GM23338 (cell line): ENCODE results near the gene VMAC. TPM values are rescaled to one million over a fixed set of nuclear protein-coding genes. Genes with fewer than 3 reads are reported as not detected.

Experiments
- ATAC-seq: fragments of 200-7000 bp; cut with Tn5 transposase; 3 replicates; pipeline ENCODE4 v1.9.1; 2020
- DNase-seq: peaks from one replicate; pipeline ENCODE4 v3.0.0-alpha.2; 2015; ENCODE audit warnings: low spot score
- H2AFZ ChIP-seq: fragments of 200-600 bp; sonication (generic); 2 replicates; pipeline ENCODE4 v1.8.0; 2016; ENCODE audit warnings: antibody characterized with exemption, mild to moderate bottlenecking, moderate library complexity
- H3F3A ChIP-seq: fragments of 200-600 bp; sonication (generic); replicated peaks from 2 replicates; pipeline ENCODE4 v1.8.0; 2017; ENCODE audit warnings: antibody characterized with exemption, mixed run types, low read depth
- H3K27ac ChIP-seq: fragments of 200-600 bp; sonication (generic); 2 replicates; pipeline ENCODE4 v1.6.1; 2016; ENCODE audit warnings: low read depth
- H3K27me3 ChIP-seq: fragments of 200-600 bp; sonication (generic); 2 replicates; pipeline ENCODE4 v1.8.0; 2016; ENCODE audit warnings: mild to moderate bottlenecking, mixed run types, moderate library complexity; ENCODE audit not compliant: insufficient read depth
- H3K36me3 ChIP-seq: fragments of 200-600 bp; sonication (generic); 2 replicates; pipeline ENCODE4 v1.8.0; 2016; ENCODE audit warnings: mild to moderate bottlenecking; ENCODE audit not compliant: insufficient read depth
- H3K4me1 ChIP-seq: fragments of 200-600 bp; sonication (generic); 2 replicates; pipeline ENCODE4 v1.8.0; 2016; ENCODE audit warnings: mild to moderate bottlenecking, moderate library complexity; ENCODE audit not compliant: insufficient read depth
- H3K4me2 ChIP-seq: fragments of 200-600 bp; sonication (generic); 2 replicates; pipeline ENCODE4 v1.7.1; 2017; ENCODE audit warnings: mixed run types
- H3K4me3 ChIP-seq: fragments of 200-600 bp; sonication (generic); 2 replicates; pipeline ENCODE4 v1.6.1; 2016; ENCODE audit warnings: mixed run types
- H3K79me2 ChIP-seq: fragments of 200-600 bp; sonication (generic); replicated peaks from 2 replicates; pipeline ENCODE4 v1.8.0; 2017; ENCODE audit warnings: mild to moderate bottlenecking; ENCODE audit not compliant: insufficient read depth
- H3K9me2 ChIP-seq: fragments of 200-600 bp; sonication (generic); 2 replicates; pipeline ENCODE4 v1.8.0; 2017; ENCODE audit not compliant: insufficient read depth
- H4K20me1 ChIP-seq: fragments of 200-600 bp; sonication (generic); replicated peaks from 2 replicates; pipeline ENCODE4 v1.8.0; 2017; ENCODE audit warnings: mild to moderate bottlenecking; ENCODE audit not compliant: insufficient read depth
- H3K27ac Mint-ChIP-seq: 2 replicates; pipeline ENCODE4 v1.8.0; 2020; ENCODE audit warnings: inconsistent platforms, mild to moderate bottlenecking, moderate library complexity, mixed read lengths
- H3K27me3 Mint-ChIP-seq: 3 replicates; pipeline ENCODE4 v1.8.0; 2022; ENCODE audit warnings: low read depth, mild to moderate bottlenecking, moderate library complexity, mixed read lengths, inconsistent platforms; ENCODE audit not compliant: insufficient read depth, poor library complexity
- H3K36me3 Mint-ChIP-seq: 3 replicates; pipeline ENCODE4 v1.8.0; 2021; ENCODE audit warnings: low read depth, mild to moderate bottlenecking, inconsistent platforms, moderate library complexity, mixed read lengths
- H3K4me1 Mint-ChIP-seq: 3 replicates; pipeline ENCODE4 v1.8.0; 2020; ENCODE audit warnings: mild to moderate bottlenecking, inconsistent platforms, mixed read lengths
- H3K4me3 Mint-ChIP-seq: 3 replicates; pipeline ENCODE4 v1.8.0; 2021; ENCODE audit warnings: moderate library complexity, mild to moderate bottlenecking, inconsistent platforms, mixed read lengths
- H3K9me3 Mint-ChIP-seq: 3 replicates; pipeline ENCODE4 v1.8.0; 2020; ENCODE audit warnings: moderate library complexity, mild to moderate bottlenecking, inconsistent platforms, mixed read lengths
- CREB1 ChIP-seq: fragments of 250-450 bp; sonication (Bioruptor Pico); IDR thresholded peaks from 2 replicates; pipeline ENCODE4 v1.5.0; 2020; ENCODE audit warnings: low read depth, mild to moderate bottlenecking, moderate library complexity
- EZH2 ChIP-seq: fragments of 200-600 bp; sonication (generic); IDR thresholded peaks from one replicate; pipeline ENCODE4 v1.8.0; 2017; ENCODE audit warnings: antibody characterized with exemption, mild to moderate bottlenecking, low read depth; ENCODE audit not compliant: unreplicated experiment
- EZH2phosphoT487 ChIP-seq: fragments of 200-600 bp; sonication (generic); IDR thresholded peaks from one replicate; pipeline ENCODE4 v1.8.1; 2018; ENCODE audit warnings: antibody characterized with exemption; ENCODE audit not compliant: unreplicated experiment
- JUNB ChIP-seq: IDR thresholded peaks from one replicate; pipeline ENCODE4 v1.6.1; 2016; ENCODE audit warnings: antibody characterized with exemption; ENCODE audit not compliant: unreplicated experiment
- NANOG ChIP-seq: IDR thresholded peaks from 2 replicates; pipeline ENCODE4 v1.6.1; 2016; ENCODE audit warnings: antibody characterized with exemption, borderline replicate concordance
- POLR2AphosphoS5 ChIP-seq: IDR thresholded peaks from 2 replicates; pipeline ENCODE4 v1.6.1; 2016; ENCODE audit warnings: antibody characterized with exemption, low read depth
- STAT1 ChIP-seq: IDR thresholded peaks from one replicate; pipeline ENCODE4 v1.6.1; 2016; ENCODE audit warnings: antibody characterized with exemption; ENCODE audit not compliant: unreplicated experiment
- ZNF114 ChIP-seq: fragments of 250-450 bp; sonication (Bioruptor Pico); IDR thresholded peaks from 2 replicates; pipeline ENCODE4 v1.5.0; 2020; ENCODE audit warnings: mild to moderate bottlenecking, moderate library complexity
- ZNF331 ChIP-seq: fragments of 250-450 bp; sonication (Bioruptor Pico); IDR thresholded peaks from 2 replicates; pipeline ENCODE4 v1.5.0; 2020; ENCODE audit warnings: low read depth, mild to moderate bottlenecking, moderate library complexity
- polyA plus RNA-seq: library from polyadenylated mRNA; unstranded; fragments of >200 nt; fragmentation: Nextera tagmentation; extraction: Ambion mirVana; gene quantifications from 2 replicates; pipeline ENCODE4 v1.2.1, GENCODE V29; 2016
- total RNA-seq: library from RNA; depleted of rRNA; stranded (reverse); fragments of >200 nt; shearing (Covaris generic); gene quantifications from 2 replicates; pipeline ENCODE4 v1.2.3, GENCODE V29; 2014
- TF ChIP-seq, protein P1 (sequence below), 2 experiments: fragments of 200-600 bp in 1 of 2; sonication (generic) in 1 of 2; conservative IDR thresholded peaks; 2 replicates each; pipeline versions ENCODE4 v1.5.1 to v1.6.1; 2016 to 2017; ENCODE audit warnings: antibody characterized with exemption in 2 of 2, low read depth in 2 of 2, mild to moderate bottlenecking in 2 of 2, moderate library complexity in 1 of 2
- TF ChIP-seq, protein P2 (sequence below): IDR thresholded peaks from 2 replicates; pipeline ENCODE4 v1.6.1; 2016; ENCODE audit warnings: antibody characterized with exemption
- TF ChIP-seq, protein P3 (sequence below): fragments of 250-450 bp; sonication (Bioruptor Pico); IDR thresholded peaks from 2 replicates; pipeline ENCODE4 v1.5.0; 2020; ENCODE audit warnings: mild to moderate bottlenecking, moderate library complexity
- TF ChIP-seq, protein P4 (sequence below): IDR thresholded peaks from one replicate; pipeline ENCODE4 v1.6.1; 2018; ENCODE audit warnings: antibody characterized with exemption; ENCODE audit not compliant: unreplicated experiment

VMAC gene
- total and polyA plus RNA-seq, 2 experiments from 2014 or later, result 0.79 to 3.7 TPM

DNA sequence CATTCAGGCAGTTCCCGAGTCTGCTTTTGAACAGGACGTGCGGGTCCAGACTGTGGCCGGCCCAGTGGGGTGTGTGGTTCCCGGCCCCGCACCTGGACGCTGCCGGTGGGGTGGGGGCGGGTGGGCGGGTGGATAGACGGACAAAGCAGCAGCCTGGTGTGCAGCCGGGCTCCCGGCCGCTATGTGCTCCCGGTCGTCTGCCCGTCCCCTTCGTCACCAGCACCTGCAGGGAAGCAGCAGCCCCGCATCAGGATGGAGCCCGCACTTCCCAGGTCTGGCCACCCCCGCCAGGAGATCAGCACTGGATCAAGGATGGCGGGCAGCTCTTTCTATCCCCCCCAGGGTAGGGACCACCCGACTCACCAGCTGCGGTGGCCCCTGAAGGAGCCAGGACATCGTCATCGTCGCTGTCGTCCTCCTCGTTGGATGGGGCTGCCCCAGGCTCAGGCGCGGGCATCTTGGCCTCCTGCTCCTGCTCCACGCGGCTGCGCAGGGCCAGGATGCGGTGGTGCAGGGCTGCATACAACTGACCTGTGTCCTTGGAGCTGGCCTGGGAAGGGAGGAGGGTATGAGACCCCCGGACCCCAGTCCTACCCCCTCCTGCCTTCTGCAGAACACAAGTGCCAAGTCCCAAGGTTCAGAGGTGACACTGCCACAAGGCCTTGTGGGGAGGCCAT is 12.9 kb downstream of the VMAC start:
- Mint-ChIP-seq H3K9me3 (no peaks in the 10 kb centered on the region), H3K4me1 (no peaks in the 10 kb centered on the region), H3K27me3 (peaks cover 4% of the 10 kb centered on the region), H3K27ac (no peak overlapping the region), H3K4me3 (no peak overlapping the region), H3K36me3 (peaks cover 33% of the 10 kb centered on the region)
- no peaks in the 10 kb centered on the region for H3F3A ChIP-seq
- no peaks in the 10 kb centered on the region for H3K79me2 ChIP-seq
- H4K20me1 ChIP-seq, result no peaks in the 10 kb centered on the region; the same call in 1 of the 2 replicates
- H3K27ac ChIP-seq, result no peak overlapping the region
- DNase-seq (no peak), ATAC-seq (no peak)
- H3K4me1 ChIP-seq, result no peaks in the 10 kb centered on the region
- H2AFZ ChIP-seq, result no peak overlapping the region
- no peak overlapping the region for H3K4me2 ChIP-seq
- no peaks in the 10 kb centered on the region for H3K9me2 ChIP-seq
- TF ChIP-seq EZH2 (no peak), EZH2phosphoT487 (no peak), CREB1 (no peak), JUNB (no peak), NANOG (no peak), ZNF114 (CRISPR knock-in tag) (no peak), POLR2AphosphoS5 (no peak), STAT1 (no peak), ZNF331 (no peak)
- TF ChIP-seq, protein P1, sequence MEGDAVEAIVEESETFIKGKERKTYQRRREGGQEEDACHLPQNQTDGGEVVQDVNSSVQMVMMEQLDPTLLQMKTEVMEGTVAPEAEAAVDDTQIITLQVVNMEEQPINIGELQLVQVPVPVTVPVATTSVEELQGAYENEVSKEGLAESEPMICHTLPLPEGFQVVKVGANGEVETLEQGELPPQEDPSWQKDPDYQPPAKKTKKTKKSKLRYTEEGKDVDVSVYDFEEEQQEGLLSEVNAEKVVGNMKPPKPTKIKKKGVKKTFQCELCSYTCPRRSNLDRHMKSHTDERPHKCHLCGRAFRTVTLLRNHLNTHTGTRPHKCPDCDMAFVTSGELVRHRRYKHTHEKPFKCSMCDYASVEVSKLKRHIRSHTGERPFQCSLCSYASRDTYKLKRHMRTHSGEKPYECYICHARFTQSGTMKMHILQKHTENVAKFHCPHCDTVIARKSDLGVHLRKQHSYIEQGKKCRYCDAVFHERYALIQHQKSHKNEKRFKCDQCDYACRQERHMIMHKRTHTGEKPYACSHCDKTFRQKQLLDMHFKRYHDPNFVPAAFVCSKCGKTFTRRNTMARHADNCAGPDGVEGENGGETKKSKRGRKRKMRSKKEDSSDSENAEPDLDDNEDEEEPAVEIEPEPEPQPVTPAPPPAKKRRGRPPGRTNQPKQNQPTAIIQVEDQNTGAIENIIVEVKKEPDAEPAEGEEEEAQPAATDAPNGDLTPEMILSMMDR (conservative IDR thresholded peaks at IDR 0.05; ENCODE audit: low read depth in 2 of 2), result no peak
- TF ChIP-seq, protein P2, sequence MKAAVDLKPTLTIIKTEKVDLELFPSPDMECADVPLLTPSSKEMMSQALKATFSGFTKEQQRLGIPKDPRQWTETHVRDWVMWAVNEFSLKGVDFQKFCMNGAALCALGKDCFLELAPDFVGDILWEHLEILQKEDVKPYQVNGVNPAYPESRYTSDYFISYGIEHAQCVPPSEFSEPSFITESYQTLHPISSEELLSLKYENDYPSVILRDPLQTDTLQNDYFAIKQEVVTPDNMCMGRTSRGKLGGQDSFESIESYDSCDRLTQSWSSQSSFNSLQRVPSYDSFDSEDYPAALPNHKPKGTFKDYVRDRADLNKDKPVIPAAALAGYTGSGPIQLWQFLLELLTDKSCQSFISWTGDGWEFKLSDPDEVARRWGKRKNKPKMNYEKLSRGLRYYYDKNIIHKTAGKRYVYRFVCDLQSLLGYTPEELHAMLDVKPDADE, result no peak
- TF ChIP-seq, protein P3, sequence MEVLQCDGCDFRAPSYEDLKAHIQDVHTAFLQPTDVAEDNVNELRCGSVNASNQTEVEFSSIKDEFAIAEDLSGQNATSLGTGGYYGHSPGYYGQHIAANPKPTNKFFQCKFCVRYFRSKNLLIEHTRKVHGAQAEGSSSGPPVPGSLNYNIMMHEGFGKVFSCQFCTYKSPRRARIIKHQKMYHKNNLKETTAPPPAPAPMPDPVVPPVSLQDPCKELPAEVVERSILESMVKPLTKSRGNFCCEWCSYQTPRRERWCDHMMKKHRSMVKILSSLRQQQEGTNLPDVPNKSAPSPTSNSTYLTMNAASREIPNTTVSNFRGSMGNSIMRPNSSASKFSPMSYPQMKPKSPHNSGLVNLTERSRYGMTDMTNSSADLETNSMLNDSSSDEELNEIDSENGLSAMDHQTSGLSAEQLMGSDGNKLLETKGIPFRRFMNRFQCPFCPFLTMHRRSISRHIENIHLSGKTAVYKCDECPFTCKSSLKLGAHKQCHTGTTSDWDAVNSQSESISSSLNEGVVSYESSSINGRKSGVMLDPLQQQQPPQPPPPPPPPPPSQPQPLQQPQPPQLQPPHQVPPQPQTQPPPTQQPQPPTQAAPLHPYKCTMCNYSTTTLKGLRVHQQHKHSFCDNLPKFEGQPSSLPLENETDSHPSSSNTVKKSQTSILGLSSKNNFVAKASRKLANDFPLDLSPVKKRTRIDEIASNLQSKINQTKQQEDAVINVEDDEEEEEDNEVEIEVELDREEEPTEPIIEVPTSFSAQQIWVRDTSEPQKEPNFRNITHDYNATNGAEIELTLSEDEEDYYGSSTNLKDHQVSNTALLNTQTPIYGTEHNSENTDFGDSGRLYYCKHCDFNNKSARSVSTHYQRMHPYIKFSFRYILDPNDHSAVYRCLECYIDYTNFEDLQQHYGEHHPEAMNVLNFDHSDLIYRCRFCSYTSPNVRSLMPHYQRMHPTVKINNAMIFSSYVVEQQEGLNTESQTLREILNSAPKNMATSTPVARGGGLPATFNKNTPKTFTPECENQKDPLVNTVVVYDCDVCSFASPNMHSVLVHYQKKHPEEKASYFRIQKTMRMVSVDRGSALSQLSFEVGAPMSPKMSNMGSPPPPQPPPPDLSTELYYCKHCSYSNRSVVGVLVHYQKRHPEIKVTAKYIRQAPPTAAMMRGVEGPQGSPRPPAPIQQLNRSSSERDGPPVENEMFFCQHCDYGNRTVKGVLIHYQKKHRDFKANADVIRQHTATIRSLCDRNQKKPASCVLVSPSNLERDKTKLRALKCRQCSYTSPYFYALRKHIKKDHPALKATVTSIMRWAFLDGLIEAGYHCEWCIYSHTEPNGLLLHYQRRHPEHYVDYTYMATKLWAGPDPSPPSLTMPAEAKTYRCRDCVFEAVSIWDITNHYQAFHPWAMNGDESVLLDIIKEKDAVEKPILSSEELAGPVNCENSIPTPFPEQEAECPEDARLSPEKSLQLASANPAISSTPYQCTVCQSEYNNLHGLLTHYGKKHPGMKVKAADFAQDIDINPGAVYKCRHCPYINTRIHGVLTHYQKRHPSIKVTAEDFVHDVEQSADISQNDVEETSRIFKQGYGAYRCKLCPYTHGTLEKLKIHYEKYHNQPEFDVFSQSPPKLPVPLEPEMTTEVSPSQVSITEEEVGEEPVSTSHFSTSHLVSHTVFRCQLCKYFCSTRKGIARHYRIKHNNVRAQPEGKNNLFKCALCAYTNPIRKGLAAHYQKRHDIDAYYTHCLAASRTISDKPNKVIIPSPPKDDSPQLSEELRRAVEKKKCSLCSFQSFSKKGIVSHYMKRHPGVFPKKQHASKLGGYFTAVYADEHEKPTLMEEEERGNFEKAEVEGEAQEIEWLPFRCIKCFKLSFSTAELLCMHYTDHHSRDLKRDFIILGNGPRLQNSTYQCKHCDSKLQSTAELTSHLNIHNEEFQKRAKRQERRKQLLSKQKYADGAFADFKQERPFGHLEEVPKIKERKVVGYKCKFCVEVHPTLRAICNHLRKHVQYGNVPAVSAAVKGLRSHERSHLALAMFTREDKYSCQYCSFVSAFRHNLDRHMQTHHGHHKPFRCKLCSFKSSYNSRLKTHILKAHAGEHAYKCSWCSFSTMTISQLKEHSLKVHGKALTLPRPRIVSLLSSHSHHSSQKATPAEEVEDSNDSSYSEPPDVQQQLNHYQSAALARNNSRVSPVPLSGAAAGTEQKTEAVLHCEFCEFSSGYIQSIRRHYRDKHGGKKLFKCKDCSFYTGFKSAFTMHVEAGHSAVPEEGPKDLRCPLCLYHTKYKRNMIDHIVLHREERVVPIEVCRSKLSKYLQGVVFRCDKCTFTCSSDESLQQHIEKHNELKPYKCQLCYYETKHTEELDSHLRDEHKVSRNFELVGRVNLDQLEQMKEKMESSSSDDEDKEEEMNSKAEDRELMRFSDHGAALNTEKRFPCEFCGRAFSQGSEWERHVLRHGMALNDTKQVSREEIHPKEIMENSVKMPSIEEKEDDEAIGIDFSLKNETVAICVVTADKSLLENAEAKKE, result no peak
- TF ChIP-seq, protein P4, sequence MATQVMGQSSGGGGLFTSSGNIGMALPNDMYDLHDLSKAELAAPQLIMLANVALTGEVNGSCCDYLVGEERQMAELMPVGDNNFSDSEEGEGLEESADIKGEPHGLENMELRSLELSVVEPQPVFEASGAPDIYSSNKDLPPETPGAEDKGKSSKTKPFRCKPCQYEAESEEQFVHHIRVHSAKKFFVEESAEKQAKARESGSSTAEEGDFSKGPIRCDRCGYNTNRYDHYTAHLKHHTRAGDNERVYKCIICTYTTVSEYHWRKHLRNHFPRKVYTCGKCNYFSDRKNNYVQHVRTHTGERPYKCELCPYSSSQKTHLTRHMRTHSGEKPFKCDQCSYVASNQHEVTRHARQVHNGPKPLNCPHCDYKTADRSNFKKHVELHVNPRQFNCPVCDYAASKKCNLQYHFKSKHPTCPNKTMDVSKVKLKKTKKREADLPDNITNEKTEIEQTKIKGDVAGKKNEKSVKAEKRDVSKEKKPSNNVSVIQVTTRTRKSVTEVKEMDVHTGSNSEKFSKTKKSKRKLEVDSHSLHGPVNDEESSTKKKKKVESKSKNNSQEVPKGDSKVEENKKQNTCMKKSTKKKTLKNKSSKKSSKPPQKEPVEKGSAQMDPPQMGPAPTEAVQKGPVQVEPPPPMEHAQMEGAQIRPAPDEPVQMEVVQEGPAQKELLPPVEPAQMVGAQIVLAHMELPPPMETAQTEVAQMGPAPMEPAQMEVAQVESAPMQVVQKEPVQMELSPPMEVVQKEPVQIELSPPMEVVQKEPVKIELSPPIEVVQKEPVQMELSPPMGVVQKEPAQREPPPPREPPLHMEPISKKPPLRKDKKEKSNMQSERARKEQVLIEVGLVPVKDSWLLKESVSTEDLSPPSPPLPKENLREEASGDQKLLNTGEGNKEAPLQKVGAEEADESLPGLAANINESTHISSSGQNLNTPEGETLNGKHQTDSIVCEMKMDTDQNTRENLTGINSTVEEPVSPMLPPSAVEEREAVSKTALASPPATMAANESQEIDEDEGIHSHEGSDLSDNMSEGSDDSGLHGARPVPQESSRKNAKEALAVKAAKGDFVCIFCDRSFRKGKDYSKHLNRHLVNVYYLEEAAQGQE, result no peak
- H3K27me3 ChIP-seq, result no peaks in the 10 kb centered on the region
- H3K36me3 ChIP-seq, result peaks cover 4% of the 10 kb centered on the region; the same call in 1 of the 2 replicates
- H3K4me3 ChIP-seq, result no peak overlapping the region
